Sigmoid colon (tissue), 7 donors: ENCODE measurements around the gene PHB1. TPM values are rescaled to one million over a fixed set of nuclear protein-coding genes. Genes with fewer than 3 reads are reported as not detected.

Source experiments
- DNase-seq: peaks from one replicate; pipeline ENCODE4 v3.0.0-alpha.2; 2019
- H3K27ac ChIP-seq, 4 donors: fragments of 200-600 bp; sonication (generic); one replicate each; pipeline ENCODE4 v1.5.1; 2016 to 2019; ENCODE audit warnings: mild to moderate bottlenecking in 1 of 4
- H3K27me3 ChIP-seq, 3 donors: fragments of 200-600 bp; sonication (generic); one replicate each; pipeline ENCODE4 v1.5.1; 2019; ENCODE audit warnings: mild to moderate bottlenecking in 1 of 3
- H3K36me3 ChIP-seq, 4 donors: fragments of 200-600 bp; sonication (generic); one replicate each; pipeline ENCODE4 v1.5.1; 2016 to 2019
- H3K4me1 ChIP-seq, 4 donors: fragments of 200-600 bp; sonication (generic); one replicate each; pipeline ENCODE4 v1.5.1; 2017 to 2019
- H3K4me3 ChIP-seq, 4 donors: fragments of 200-600 bp; sonication (generic); one replicate each; pipeline ENCODE4 v1.5.1; 2017 to 2019; ENCODE audit warnings: mild to moderate bottlenecking in 2 of 4, moderate library complexity in 1 of 4
- H3K9me3 ChIP-seq, 4 donors: fragments of 200-600 bp in 3 of 4; sonication (generic) in 3 of 4; one replicate each; pipeline versions ENCODE4 v1.5.1 to v1.6.1; 2013 to 2019
- EP300 ChIP-seq, 4 donors: sonication (generic); formaldehyde crosslinking; IDR thresholded peaks; one replicate each; pipeline ENCODE4 v1.6.1; 2017; ENCODE audit warnings: antibody characterized with exemption in 4 of 4
- POLR2A ChIP-seq, 2 donors: fragments of 450-650 bp; IDR thresholded peaks; one replicate each; pipeline ENCODE4 v1.6.1; 2016; ENCODE audit warnings: antibody characterized with exemption in 2 of 2, mild to moderate bottlenecking in 2 of 2, moderate library complexity in 2 of 2
- POLR2AphosphoS5 ChIP-seq, 4 donors: sonication (generic); formaldehyde crosslinking; IDR thresholded peaks; one replicate each; pipeline ENCODE4 v1.6.1; 2017; ENCODE audit warnings: antibody characterized with exemption in 4 of 4
- WGBS, 2 donors: extraction: QIAGEN DNeasy Blood & Tissue Kit; methylation state at CpG; one replicate each; pipeline ENCODE4 v1.1.7; 2013; 5-methylcytosine and 5-hydroxymethylcytosine counted together
- intact Hi-C: fragments of 100-400 bp; cut with DNase I; formaldehyde crosslinking; loops from one replicate; pipeline ENCODE4 v1.15.1; 2023
- polyA plus RNA-seq, 3 donors: library from polyadenylated mRNA; stranded (reverse); fragments of 200-250 nt; gene quantifications; one replicate each; pipeline ENCODE4 v1.2.3, GENCODE V29; 2013
- total RNA-seq, 4 donors: library from RNA; depleted of rRNA; stranded (reverse); fragments of >200 nt; gene quantifications; one replicate each; pipeline ENCODE4 v1.1.0, GENCODE V29; 2016
- TF ChIP-seq, protein P1 (sequence below), 4 experiments: fragments of 450-650 bp in 3 of 4; fragments of 200-600 bp in 1 of 4; IDR thresholded peaks; one replicate each; pipeline ENCODE4 v1.5.1; 2016 to 2019; ENCODE audit warnings: antibody characterized with exemption in 4 of 4, mild to moderate bottlenecking in 3 of 4, moderate library complexity in 2 of 4
- donor health status: healthy with polysubstance abuse.
- donor health status: Bipolar disorder and iron deficiency.
- donor health status: healthy.

Gene PHB1
- total and polyA plus RNA-seq, 7 donors: 70.9 to 279 (median 105) TPM

DNA sequence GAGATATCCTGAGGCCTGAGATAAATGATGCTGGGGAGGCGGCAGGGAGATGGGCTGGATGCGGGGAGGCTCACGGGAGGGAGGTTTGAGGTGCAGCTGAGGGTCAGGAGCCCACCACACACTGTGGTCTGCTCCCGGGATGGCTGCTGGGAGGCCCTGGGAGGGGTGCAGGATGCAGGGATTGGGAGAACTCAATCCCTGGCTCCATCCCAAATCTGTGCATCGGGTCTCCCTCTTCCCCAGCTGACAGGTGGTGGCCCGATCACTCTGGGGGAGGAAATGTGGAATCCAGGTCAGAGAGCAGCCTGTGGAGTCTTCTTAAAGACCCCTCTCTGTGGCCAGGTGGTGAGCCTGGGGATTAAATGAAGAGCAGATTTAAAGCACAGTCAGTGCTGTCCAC lies 12.0 kb downstream of the PHB1 start:
- intact Hi-C loops: no loop called here

DNA sequence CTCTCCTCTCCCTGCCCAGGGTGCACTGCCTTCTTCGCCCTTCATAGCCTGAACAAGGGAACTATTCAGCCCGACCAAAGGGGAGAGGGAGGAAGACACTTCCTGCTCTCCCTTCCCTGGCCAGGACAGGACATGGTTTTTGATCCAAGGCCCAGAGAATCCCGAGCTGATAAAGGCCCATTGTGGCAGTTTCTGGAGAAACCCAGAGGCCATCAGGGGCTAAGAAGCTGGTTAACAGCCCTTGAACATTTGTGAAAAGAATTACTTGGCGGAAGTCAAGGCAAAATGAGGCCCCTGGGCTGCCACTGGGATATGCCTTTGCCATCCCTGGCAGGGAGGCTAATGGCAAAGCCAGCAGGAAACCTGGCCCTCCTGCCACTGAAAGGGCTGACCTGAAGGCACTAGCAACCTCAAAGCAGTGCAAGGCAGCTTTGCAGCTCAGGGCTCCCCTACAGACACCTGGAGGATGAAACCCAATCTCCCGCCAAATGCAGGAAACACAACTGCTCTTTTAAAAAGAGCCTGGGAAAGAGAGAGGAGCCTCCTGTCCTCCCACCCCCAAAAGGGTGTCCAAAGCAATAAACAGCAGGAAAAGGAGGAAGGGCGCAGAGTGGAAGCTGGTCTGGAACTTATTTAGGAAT lies 12.6 kb downstream of the PHB1 start:
- WGBS, 2 donors: 74 to 81% methylated on average over 6 of the region's 6 CpGs
- H3K4me3 ChIP-seq: no peak overlapping the region
- peak overlapping the region in 2 of 4 donors; percentile 31 to 39 for H3K27ac ChIP-seq
- H3K9me3 ChIP-seq: no peaks in the 10 kb centered on the region
- no peaks in the 10 kb centered on the region for H3K27me3 ChIP-seq
- DNase-seq: peak; percentile 46
- H3K4me1 ChIP-seq: peaks cover 0 to 6% (median 2%) of the 10 kb centered on the region in 4 donors
- TF ChIP-seq, protein P1, sequence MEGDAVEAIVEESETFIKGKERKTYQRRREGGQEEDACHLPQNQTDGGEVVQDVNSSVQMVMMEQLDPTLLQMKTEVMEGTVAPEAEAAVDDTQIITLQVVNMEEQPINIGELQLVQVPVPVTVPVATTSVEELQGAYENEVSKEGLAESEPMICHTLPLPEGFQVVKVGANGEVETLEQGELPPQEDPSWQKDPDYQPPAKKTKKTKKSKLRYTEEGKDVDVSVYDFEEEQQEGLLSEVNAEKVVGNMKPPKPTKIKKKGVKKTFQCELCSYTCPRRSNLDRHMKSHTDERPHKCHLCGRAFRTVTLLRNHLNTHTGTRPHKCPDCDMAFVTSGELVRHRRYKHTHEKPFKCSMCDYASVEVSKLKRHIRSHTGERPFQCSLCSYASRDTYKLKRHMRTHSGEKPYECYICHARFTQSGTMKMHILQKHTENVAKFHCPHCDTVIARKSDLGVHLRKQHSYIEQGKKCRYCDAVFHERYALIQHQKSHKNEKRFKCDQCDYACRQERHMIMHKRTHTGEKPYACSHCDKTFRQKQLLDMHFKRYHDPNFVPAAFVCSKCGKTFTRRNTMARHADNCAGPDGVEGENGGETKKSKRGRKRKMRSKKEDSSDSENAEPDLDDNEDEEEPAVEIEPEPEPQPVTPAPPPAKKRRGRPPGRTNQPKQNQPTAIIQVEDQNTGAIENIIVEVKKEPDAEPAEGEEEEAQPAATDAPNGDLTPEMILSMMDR (IDR thresholded peaks at IDR 0.05): no peak
- TF ChIP-seq POLR2AphosphoS5 (IDR thresholded peaks at IDR 0.05) (no peak), EP300 (IDR thresholded peaks at IDR 0.05) (no peak), POLR2A (IDR thresholded peaks at IDR 0.05) (no peak)
- peaks cover 17 to 36% (median 28%) of the 10 kb centered on the region in 4 donors for H3K36me3 ChIP-seq
- intact Hi-C loops: no loop called here

More for the DNA sequence above, 12.0 kb downstream of the PHB1 start:
- Histone ChIP-seq H3K4me1 (peaks cover 0 to 6% (median 2%) of the 10 kb centered on the region in 4 donors), H3K9me3 (no peaks in the 10 kb centered on the region), H3K27ac (peak overlapping the region in 2 of 4 donors; percentile 31 to 39), H3K4me3 (no peak overlapping the region), H3K27me3 (no peaks in the 10 kb centered on the region), H3K36me3 (peaks cover 21 to 42% (median 32%) of the 10 kb centered on the region in 4 donors)
- no peak for TF ChIP-seq EP300 (IDR thresholded peaks at IDR 0.05)
- TF ChIP-seq, protein P1 (IDR thresholded peaks at IDR 0.05): no peak
- TF ChIP-seq POLR2A (IDR thresholded peaks at IDR 0.05): no peak
- TF ChIP-seq POLR2AphosphoS5 (IDR thresholded peaks at IDR 0.05): no peak
- peak; percentile 50 for DNase-seq
- 76 to 77% methylated on average over 6 of the region's 6 CpGs for WGBS, 2 donors

DNA sequence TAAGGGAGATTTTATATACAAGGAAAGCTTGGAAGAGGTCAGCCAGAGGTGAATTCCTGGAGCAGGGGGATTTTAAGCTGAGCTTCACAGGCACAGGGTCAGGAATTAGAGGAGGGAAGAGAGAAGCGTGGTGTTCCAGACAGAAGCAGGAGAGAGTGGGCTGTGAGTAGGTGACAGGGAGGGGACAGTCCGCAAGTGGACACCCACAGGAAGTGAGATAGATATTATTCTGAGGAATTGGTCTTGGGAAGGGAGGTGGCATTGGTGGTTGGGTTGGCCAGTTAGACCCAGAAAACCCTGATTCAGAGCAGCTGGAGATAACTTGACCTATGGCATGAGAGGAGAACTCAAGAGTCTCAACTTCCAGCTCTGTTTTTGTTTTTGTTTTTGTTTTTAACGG lies 14.7 kb downstream of the PHB1 start:
- no peak overlapping the region for H3K4me3 ChIP-seq
- H3K36me3 ChIP-seq: peaks cover 7 to 15% (median 12%) of the 10 kb centered on the region in 4 donors
- TF ChIP-seq POLR2AphosphoS5 (IDR thresholded peaks at IDR 0.05) (no peak), EP300 (IDR thresholded peaks at IDR 0.05) (no peak)
- H3K9me3 ChIP-seq: no peaks in the 10 kb centered on the region
- H3K4me1 ChIP-seq: peaks cover 0 to 6% (median 2%) of the 10 kb centered on the region in 4 donors
- no peak overlapping the region for H3K27ac ChIP-seq
- H3K27me3 ChIP-seq: no peaks in the 10 kb centered on the region
- no peak for DNase-seq
- 75 to 81% methylated on average over 3 of the region's 3 CpGs for WGBS, 2 donors
- intact Hi-C loops: no loop called here

DNA sequence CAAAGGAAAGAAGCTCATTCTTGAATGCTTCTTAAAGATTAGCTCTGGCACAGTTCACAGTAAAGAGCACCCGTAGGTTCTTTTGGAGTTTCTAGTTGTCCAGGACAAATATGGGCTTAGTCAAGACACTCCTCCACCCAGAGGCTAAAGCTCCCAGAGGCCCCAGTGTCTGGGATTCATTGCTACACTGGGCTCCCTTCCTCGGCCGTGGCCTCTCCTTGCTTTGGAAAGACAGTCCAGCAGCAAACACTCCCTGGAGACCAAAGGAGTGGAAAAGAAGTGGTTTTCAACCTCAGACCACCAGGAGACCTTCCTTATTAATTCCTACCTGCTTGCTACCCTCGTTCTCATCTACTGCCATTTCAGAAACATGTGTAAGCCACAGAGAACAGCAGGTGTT lies 17.1 kb downstream of the PHB1 start:
- intact Hi-C loops: no loop called here
- DNase-seq: no peak
- TF ChIP-seq, protein P1 (IDR thresholded peaks at IDR 0.05): no peak
- no peak for TF ChIP-seq EP300 (IDR thresholded peaks at IDR 0.05)
- TF ChIP-seq POLR2A (IDR thresholded peaks at IDR 0.05): no peak
- Histone ChIP-seq H3K27ac (no peak overlapping the region), H3K4me3 (no peak overlapping the region), H3K27me3 (no peaks in the 10 kb centered on the region), H3K4me1 (peaks cover 0 to 21% (median 16%) of the 10 kb centered on the region in 4 donors), H3K36me3 (no peaks in the 10 kb centered on the region), H3K9me3 (no peaks in the 10 kb centered on the region)
- 75 to 76% methylated on average over 4 of the region's 4 CpGs for WGBS, 2 donors

DNA sequence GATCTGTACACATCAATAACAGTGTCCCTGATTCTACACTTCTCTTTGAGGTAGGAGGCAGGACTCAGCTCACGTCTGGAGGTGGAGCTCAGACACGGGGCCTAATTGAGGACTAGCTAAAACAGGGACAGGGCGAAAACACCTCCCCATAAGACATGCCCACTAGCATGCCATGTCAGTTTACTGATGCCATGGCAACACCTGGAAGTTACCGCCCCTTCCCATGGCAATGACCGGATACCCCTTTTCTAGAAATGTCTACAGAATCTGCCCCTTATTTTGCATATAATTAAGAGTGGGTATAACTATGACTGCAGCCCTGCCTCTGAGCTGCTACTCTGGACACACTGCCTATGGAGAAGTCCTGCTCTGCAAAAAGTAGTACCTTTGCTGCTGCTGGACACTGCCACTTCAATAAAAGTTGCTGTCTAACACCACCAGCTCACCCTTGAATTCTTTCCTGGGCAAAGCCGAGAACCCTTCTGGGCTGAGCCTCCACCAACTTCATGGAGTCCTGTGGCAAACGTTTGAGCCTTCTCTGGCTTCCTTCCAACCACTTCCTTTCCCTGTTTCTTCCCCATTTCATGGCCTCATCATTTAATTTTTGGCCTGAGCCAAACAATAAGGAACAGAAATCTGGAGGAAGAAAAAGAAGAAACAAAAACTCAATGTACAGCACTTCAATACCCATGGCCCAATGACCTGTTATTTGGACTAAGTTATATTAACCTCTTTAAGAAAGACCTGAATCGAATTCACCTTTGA lies 21.0 kb downstream of the PHB1 start:
- intact Hi-C loops: no loop called here
- Histone ChIP-seq H3K9me3 (no peaks in the 10 kb centered on the region), H3K4me3 (no peak overlapping the region), H3K36me3 (no peaks in the 10 kb centered on the region), H3K27ac (no peak overlapping the region), H3K27me3 (no peaks in the 10 kb centered on the region), H3K4me1 (peaks cover 0 to 54% (median 43%) of the 10 kb centered on the region in 4 donors)
- TF ChIP-seq EP300 (IDR thresholded peaks at IDR 0.05): no peak
- TF ChIP-seq, protein P1 (IDR thresholded peaks at IDR 0.05): no peak
- TF ChIP-seq POLR2AphosphoS5 (IDR thresholded peaks at IDR 0.05): no peak
- no peak for TF ChIP-seq POLR2A (IDR thresholded peaks at IDR 0.05)
- no peak for DNase-seq
- WGBS, 2 donors: 71 to 81% methylated on average over 8 of the region's 8 CpGs
